T-helper 17 cell (primary cell): ENCODE results near the gene CXCL11. TPM values are rescaled to one million over a fixed set of nuclear protein-coding genes. Genes with fewer than 3 reads are reported as not detected.
"Not testable (repeated sequence)": the region's sequence is repeated elsewhere in the genome, so short reads cannot be mapped to it uniquely, and the experiment has no call there.

Experiments used
- ATAC-seq: fragments of 150-1000 bp; cut with Tn5 transposase; 2 replicates; pipeline ENCODE4 v1.10.0; 2021; ENCODE audit warnings: mild to moderate bottlenecking, moderate library complexity
- DNase-seq, 3 donors: peaks; one replicate each; pipeline versions ENCODE4 v3.0.0 to v3.0.0-alpha.2; 2020 to 2021
- H3K9me3 ChIP-seq: one replicate; pipeline ENCODE4 v1.7.0; 2013; ENCODE audit warnings: low read length, mild to moderate bottlenecking; ENCODE audit not compliant: control insufficient read depth, poor library complexity, severe bottlenecking
- H3K27ac Mint-ChIP-seq: one replicate; pipeline ENCODE4 v1.8.0; 2022; ENCODE audit warnings: mild to moderate bottlenecking, moderate library complexity, mixed read lengths
- H3K27me3 Mint-ChIP-seq: one replicate; pipeline ENCODE4 v1.8.0; 2022; ENCODE audit warnings: mixed read lengths
- H3K36me3 Mint-ChIP-seq: one replicate; pipeline ENCODE4 v1.8.0; 2022; ENCODE audit warnings: low read depth, mixed read lengths
- H3K4me1 Mint-ChIP-seq: one replicate; pipeline ENCODE4 v1.8.0; 2022; ENCODE audit warnings: mild to moderate bottlenecking, mixed read lengths
- H3K4me3 Mint-ChIP-seq: one replicate; pipeline ENCODE4 v1.8.0; 2022; ENCODE audit warnings: mild to moderate bottlenecking, moderate library complexity, mixed read lengths
- total RNA-seq, 4 donors: library from RNA in 2 of 4; stranded (reverse) in 2 of 4; gene quantifications; one replicate each; pipeline ENCODE4 v1.2.3 and lab custom pipeline; 2022 to 2026

CXCL11 gene
- total RNA-seq, 2 donors from 2014 or later = not detected

GRCh38 chr4:76007089-76007862 lies 28.6 kb downstream of the CXCL11 start, which contains the start of gene CXCL9:
CXCL9 (minus strand) TSS chr4:76007509; CDS start chr4:76007449, 60 bp downstream.
- H3K9me3 ChIP-seq = no peaks in the 10 kb centered on the region
- H3K4me1 Mint-ChIP-seq = no peaks in the 10 kb centered on the region
- H3K27me3 Mint-ChIP-seq = peaks cover 70% of the 10 kb centered on the region
- peaks cover 7% of the 10 kb centered on the region for H3K36me3 Mint-ChIP-seq
- no peak within 1 kb of the TSS for H3K27ac Mint-ChIP-seq
- H3K4me3 Mint-ChIP-seq = no peak within 1 kb of the TSS
- ATAC-seq = no peak
- DNase-seq = no peak

- peaks cover 48% of the 10 kb centered on the region for H3K27me3 Mint-ChIP-seq
- H3K27ac Mint-ChIP-seq = no peak overlapping the region
- ATAC-seq (no peak), DNase-seq (no peak)
- no peaks in the 10 kb centered on the region for H3K9me3 ChIP-seq
- H3K4me3 Mint-ChIP-seq = no peak overlapping the region
- H3K36me3 Mint-ChIP-seq = peaks cover 7% of the 10 kb centered on the region
- H3K4me1 Mint-ChIP-seq = no peaks in the 10 kb centered on the region
Measured at GRCh38 chr4:76003620-76004019, 32.2 kb downstream of the CXCL11 start.

DNA sequence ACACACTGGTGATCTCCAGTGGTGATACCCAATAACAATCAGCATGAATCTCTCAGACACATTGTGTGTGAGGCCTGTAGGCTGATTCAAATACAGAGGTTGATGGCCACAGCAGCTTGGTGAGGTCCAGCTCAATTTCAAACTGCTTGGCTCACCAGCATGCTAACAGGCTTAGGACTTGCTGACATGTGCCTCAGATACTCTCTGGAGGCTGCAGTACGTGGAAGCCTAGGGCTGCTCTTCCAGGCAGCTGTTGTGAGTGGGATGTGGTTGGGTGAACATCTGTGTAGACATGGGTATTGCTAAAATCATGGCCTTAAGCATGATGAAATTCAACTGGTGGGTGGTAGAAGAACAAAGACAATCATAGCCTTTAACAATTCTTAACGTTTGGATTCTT lies 32.8 kb downstream of the CXCL11 start:
- DNase-seq (no peak), ATAC-seq (no peak)
- Mint-ChIP-seq H3K27ac (no peak overlapping the region), H3K27me3 (peaks cover 42% of the 10 kb centered on the region), H3K4me3 (no peak overlapping the region), H3K36me3 (peaks cover 7% of the 10 kb centered on the region), H3K4me1 (no peaks in the 10 kb centered on the region)
- no peaks in the 10 kb centered on the region for H3K9me3 ChIP-seq

GRCh38 chr4:76002176-76002575 lies 33.7 kb downstream of the CXCL11 start:
- peaks cover 40% of the 10 kb centered on the region for H3K27me3 Mint-ChIP-seq
- no peaks in the 10 kb centered on the region for H3K9me3 ChIP-seq
- ATAC-seq (no peak), DNase-seq (no peak)
- H3K36me3 Mint-ChIP-seq = peaks cover 9% of the 10 kb centered on the region
- H3K4me1 Mint-ChIP-seq = no peaks in the 10 kb centered on the region
- H3K27ac Mint-ChIP-seq = no peak overlapping the region
- no peak overlapping the region for H3K4me3 Mint-ChIP-seq

GRCh38 chr4:76001700-76002099 lies 34.2 kb downstream of the CXCL11 start:
- ATAC-seq = no peak
- Mint-ChIP-seq H3K4me1 (no peaks in the 10 kb centered on the region), H3K27me3 (peaks cover 40% of the 10 kb centered on the region)

GRCh38 chr4:76000279-76000678 lies 35.6 kb downstream of the CXCL11 start:
- DNase-seq (no peak), ATAC-seq (no peak)
- peaks cover 2% of the 10 kb centered on the region for H3K4me1 Mint-ChIP-seq
- no peak overlapping the region for H3K4me3 Mint-ChIP-seq
- H3K36me3 Mint-ChIP-seq = peaks cover 9% of the 10 kb centered on the region
- H3K27ac Mint-ChIP-seq = no peak overlapping the region
- no peaks in the 10 kb centered on the region for H3K9me3 ChIP-seq
- peaks cover 30% of the 10 kb centered on the region for H3K27me3 Mint-ChIP-seq

More at GRCh38 chr4:76001700-76002099, 34.2 kb downstream of the CXCL11 start:
- no peak overlapping the region for H3K27ac Mint-ChIP-seq
- H3K9me3 ChIP-seq = no peaks in the 10 kb centered on the region
- DNase-seq = no peak
- peaks cover 9% of the 10 kb centered on the region for H3K36me3 Mint-ChIP-seq
- H3K4me3 Mint-ChIP-seq = no peak overlapping the region

- H3K4me3 Mint-ChIP-seq, H3K27ac Mint-ChIP-seq, H3K4me1 Mint-ChIP-seq, DNase-seq, H3K9me3 ChIP-seq, ATAC-seq, H3K36me3 Mint-ChIP-seq: not testable (repeated sequence)
- peaks cover 31% of the 10 kb centered on the region for H3K27me3 Mint-ChIP-seq
Measured at GRCh38 chr4:75998525-75999147, 37.2 kb downstream of the CXCL11 start.

GRCh38 chr4:75997946-75998345 lies 37.9 kb downstream of the CXCL11 start:
- ATAC-seq (no peak), DNase-seq (no peak)
- Mint-ChIP-seq H3K27ac (no peak overlapping the region), H3K36me3 (peaks cover 5% of the 10 kb centered on the region), H3K4me1 (peaks cover 4% of the 10 kb centered on the region), H3K27me3 (peaks cover 25% of the 10 kb centered on the region), H3K4me3 (no peak overlapping the region)
- no peaks in the 10 kb centered on the region for H3K9me3 ChIP-seq

DNA sequence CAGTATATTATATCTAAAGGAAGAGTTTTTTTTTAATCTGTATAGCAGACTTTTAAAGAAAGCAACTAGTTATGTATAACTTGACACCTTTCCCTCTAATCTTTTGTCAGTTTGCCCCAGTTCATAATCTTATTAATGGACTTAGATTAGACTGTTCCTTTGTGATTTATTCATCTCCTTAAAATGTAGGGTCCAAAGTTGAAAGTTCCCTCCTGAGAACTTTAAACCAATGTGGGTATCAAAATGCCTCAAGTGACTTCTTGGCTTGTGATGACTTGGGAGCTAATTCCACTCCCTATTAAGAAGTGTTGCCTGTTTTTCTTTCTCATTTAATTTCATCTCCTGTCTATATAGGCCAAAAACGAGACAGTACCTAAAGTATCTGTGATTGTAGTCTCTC lies 38.8 kb downstream of the CXCL11 start:
- H3K27me3 Mint-ChIP-seq = peaks cover 16% of the 10 kb centered on the region
- ATAC-seq (no peak), DNase-seq (no peak)
- peaks cover 2% of the 10 kb centered on the region for H3K36me3 Mint-ChIP-seq
- no peak overlapping the region for H3K4me3 Mint-ChIP-seq
- no peak overlapping the region for H3K27ac Mint-ChIP-seq
- no peaks in the 10 kb centered on the region for H3K9me3 ChIP-seq
- peaks cover 4% of the 10 kb centered on the region for H3K4me1 Mint-ChIP-seq

- H3K9me3 ChIP-seq = no peaks in the 10 kb centered on the region
- Mint-ChIP-seq H3K4me3 (peak overlapping the region; percentile 64), H3K27me3 (peaks cover 11% of the 10 kb centered on the region), H3K27ac (no peak overlapping the region), H3K4me1 (peaks cover 9% of the 10 kb centered on the region), H3K36me3 (peaks cover 2% of the 10 kb centered on the region)
- DNase-seq (no peak), ATAC-seq (no peak)
Measured at GRCh38 chr4:75995727-75996126, 40.1 kb downstream of the CXCL11 start.

DNA sequence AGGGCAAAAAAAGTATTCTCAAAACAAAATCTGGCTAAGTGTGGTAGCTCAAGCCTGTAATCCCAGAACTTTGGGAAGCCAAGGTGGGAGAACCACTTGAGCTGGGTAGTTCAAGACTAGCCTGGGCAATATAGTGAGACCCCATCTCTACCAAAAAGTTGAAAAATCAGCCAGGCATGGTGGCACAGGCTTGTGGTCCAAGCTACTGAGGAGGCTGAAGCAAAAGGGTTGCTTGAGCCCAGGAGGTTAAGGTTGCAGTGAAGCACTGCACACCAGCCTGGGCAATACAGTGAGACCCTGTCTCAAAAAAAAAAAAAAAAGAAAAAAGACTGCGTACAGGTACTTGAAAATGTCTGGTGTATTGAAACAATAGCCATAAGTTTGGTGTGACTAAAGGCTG lies 43.4 kb downstream of the CXCL11 start:
- DNase-seq (no peak), ATAC-seq (no peak)
- peaks cover 11% of the 10 kb centered on the region for H3K27me3 Mint-ChIP-seq
- no peak overlapping the region for H3K4me3 Mint-ChIP-seq
- no peaks in the 10 kb centered on the region for H3K36me3 Mint-ChIP-seq
- H3K4me1 Mint-ChIP-seq = peaks cover 30% of the 10 kb centered on the region
- no peaks in the 10 kb centered on the region for H3K9me3 ChIP-seq
- no peak overlapping the region for H3K27ac Mint-ChIP-seq

- no peaks in the 10 kb centered on the region for H3K9me3 ChIP-seq
- H3K4me1 Mint-ChIP-seq = peaks cover 28% of the 10 kb centered on the region
- H3K27me3 Mint-ChIP-seq = peaks cover 8% of the 10 kb centered on the region
- no peak for ATAC-seq
- peak overlapping the region; percentile 95 for H3K4me3 Mint-ChIP-seq
- DNase-seq = no peak
- no peaks in the 10 kb centered on the region for H3K36me3 Mint-ChIP-seq
- H3K27ac Mint-ChIP-seq = peak overlapping the region; percentile 95
Measured at GRCh38 chr4:75989846-75990528, 45.9 kb downstream of the CXCL11 start.

DNA sequence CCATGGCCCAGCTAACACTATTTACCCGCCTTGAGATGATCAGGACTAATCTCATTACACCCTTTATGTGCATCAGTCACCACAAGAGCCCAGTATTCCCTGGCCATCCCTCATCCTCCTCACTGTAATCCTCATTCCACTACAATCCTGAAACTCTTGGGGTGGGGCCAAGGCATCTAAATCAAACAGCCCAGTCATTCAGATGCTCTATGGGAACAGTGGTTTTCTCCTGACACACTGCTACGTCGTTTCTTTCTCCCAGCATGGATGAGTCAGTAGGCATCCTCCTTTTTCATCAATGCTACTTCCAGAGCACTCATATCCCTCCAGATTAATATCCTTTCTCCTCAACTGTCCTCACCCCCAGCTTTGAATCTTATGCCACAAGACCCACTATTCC lies 50.8 kb downstream of the CXCL11 start:
- Mint-ChIP-seq H3K27ac (no peak overlapping the region), H3K4me1 (peaks cover 25% of the 10 kb centered on the region), H3K36me3 (peaks cover 5% of the 10 kb centered on the region), H3K27me3 (no peaks in the 10 kb centered on the region), H3K4me3 (no peak overlapping the region)
- no peak for ATAC-seq
- no peaks in the 10 kb centered on the region for H3K9me3 ChIP-seq
- DNase-seq = no peak
